SK-N-SH (cell line): ENCODE results near the gene MMP23B. TPM values are rescaled to one million over a fixed set of nuclear protein-coding genes. Genes with fewer than 3 reads are reported as not detected.

Experiments
- CTCF ChIA-PET: fragments of 300-600, 350-600 bp; formaldehyde crosslinking; extraction: SDS; loops from one replicate; lab custom pipeline; 2021; lab: Yijun Ruan, JAX
- POLR2A ChIA-PET: fragments of 350-600 bp; sonication (Branson Sonifier 250); formaldehyde crosslinking; extraction: SDS; loops from one replicate; lab custom pipeline; 2020; ENCODE audit warnings: antibody characterized with exemption, inconsistent platforms; lab: Yijun Ruan, JAX
- DNase-seq: peaks from one replicate; pipeline ENCODE4 v3.0.0; 2012
- H2AFZ ChIP-seq: fragments of 200-600 bp; sonication (generic); 2 replicates; pipeline ENCODE4 v1.8.1; 2016; ENCODE audit warnings: antibody characterized with exemption, mild to moderate bottlenecking, low read depth
- H3F3A ChIP-seq: fragments of 200-600 bp; sonication (generic); replicated peaks from 2 replicates; pipeline ENCODE3; 2016; ENCODE audit warnings: antibody characterized with exemption, mild to moderate bottlenecking; ENCODE audit not compliant: insufficient read depth
- H3K27ac ChIP-seq, 2 experiments: fragments of 200-500 bp in 1 of 2; fragments of 200-600 bp in 1 of 2; sonication (Bioruptor generic) in 1 of 2; sonication (generic), shearing (Covaris generic) in 1 of 2; 2 replicates each; pipeline versions ENCODE4 v1.5.1 to v1.6.1; 2014 to 2016; ENCODE audit warnings: low read depth in 2 of 2, inconsistent platforms in 1 of 2, low read length in 1 of 2, mild to moderate bottlenecking in 1 of 2, mixed read lengths in 1 of 2
- H3K27me3 ChIP-seq: fragments of 200-600 bp; sonication (generic), shearing (Covaris generic); 2 replicates; pipeline ENCODE4 v1.6.1; 2016; ENCODE audit warnings: mixed run types; ENCODE audit not compliant: insufficient read depth
- H3K36me3 ChIP-seq, 2 experiments: fragments of 200-500 bp in 1 of 2; fragments of 200-600 bp in 1 of 2; sonication (Bioruptor generic) in 1 of 2; sonication (generic) in 1 of 2; replicated peaks in 1 of 2; 2 replicates each; pipeline versions ENCODE3 to v1.5.1; 2014 to 2016; ENCODE audit warnings: low read length in 1 of 2, mild to moderate bottlenecking in 1 of 2; ENCODE audit not compliant: insufficient read depth in 2 of 2, control insufficient read depth in 1 of 2
- H3K4me1 ChIP-seq, 2 experiments: fragments of 200-500 bp in 1 of 2; fragments of 200-600 bp in 1 of 2; sonication (Bioruptor generic) in 1 of 2; sonication (generic), shearing (Covaris generic) in 1 of 2; 2 replicates each; pipeline versions ENCODE4 v1.5.1 to v1.6.1; 2014 to 2016; ENCODE audit warnings: low read depth in 1 of 2, low read length in 1 of 2, mixed run types in 1 of 2; ENCODE audit not compliant: insufficient read depth in 2 of 2, control insufficient read depth in 1 of 2
- H3K4me2 ChIP-seq: fragments of 200-600 bp; sonication (generic), shearing (Covaris generic); 2 replicates; pipeline ENCODE4 v1.6.1; 2017; ENCODE audit warnings: mixed run types
- H3K4me3 ChIP-seq, 2 experiments: fragments of 200-500 bp in 1 of 2; fragments of 200-600 bp in 1 of 2; sonication (Bioruptor generic) in 1 of 2; sonication (generic), shearing (Covaris generic) in 1 of 2; 2 replicates each; pipeline versions ENCODE4 v1.5.1 to v1.8.1; 2014 to 2016; ENCODE audit warnings: low read depth in 2 of 2, inconsistent platforms in 1 of 2, low read length in 1 of 2, mild to moderate bottlenecking in 1 of 2, mixed read lengths in 1 of 2, moderate library complexity in 1 of 2
- H3K79me2 ChIP-seq: fragments of 200-600 bp; sonication (generic); 2 replicates; pipeline ENCODE4 v1.8.1; 2017; ENCODE audit warnings: mild to moderate bottlenecking; ENCODE audit not compliant: insufficient read depth
- H3K9ac ChIP-seq: fragments of 200-600 bp; sonication (generic); 2 replicates; pipeline ENCODE4 v1.6.1; 2017; ENCODE audit warnings: mixed run types
- H3K9me2 ChIP-seq: fragments of 200-600 bp; sonication (generic); 2 replicates; pipeline ENCODE4 v1.6.1; 2017; ENCODE audit warnings: mixed run types
- H3K9me3 ChIP-seq: fragments of 200-600 bp; sonication (generic); 2 replicates; pipeline ENCODE4 v1.6.1; 2017; ENCODE audit warnings: mixed run types, mild to moderate bottlenecking, moderate library complexity
- H4K20me1 ChIP-seq: fragments of 200-600 bp; sonication (generic); 2 replicates; pipeline ENCODE4 v1.6.1; 2017; ENCODE audit warnings: mild to moderate bottlenecking, mixed run types; ENCODE audit not compliant: insufficient read depth
- CTCF ChIP-seq: fragments of 200-600 bp; sonication (generic); IDR thresholded peaks from 2 replicates; pipeline ENCODE4 v1.6.1; 2017; ENCODE audit warnings: antibody characterized with exemption, mild to moderate bottlenecking, moderate library complexity
- ELF1 ChIP-seq: IDR thresholded peaks from 2 replicates; pipeline ENCODE4 v1.4.0; 2012
- GATA2 ChIP-seq: sonication (generic); formaldehyde crosslinking; IDR thresholded peaks from 2 replicates; pipeline ENCODE4 v1.5.0; 2020; ENCODE audit warnings: mild to moderate bottlenecking, missing genetic modification reagents
- MEF2A ChIP-seq: IDR thresholded peaks from 2 replicates; pipeline ENCODE4 v1.4.0; 2012; ENCODE audit warnings: low read depth, borderline replicate concordance
- NRF1 ChIP-seq: IDR thresholded peaks from 2 replicates; pipeline ENCODE4 v1.6.1; 2012; ENCODE audit warnings: low read depth, mild to moderate bottlenecking, low read length
- POLR2AphosphoS5 ChIP-seq: IDR thresholded peaks from 2 replicates; pipeline ENCODE4 v1.6.1; 2012; ENCODE audit warnings: low read depth, low read length
- RXRA ChIP-seq: IDR thresholded peaks from 2 replicates; pipeline ENCODE4 v1.4.0; 2012; ENCODE audit warnings: low read depth, mild to moderate bottlenecking, borderline replicate concordance
- SIN3A ChIP-seq: IDR thresholded peaks from 2 replicates; pipeline ENCODE4 v1.6.1; 2012; ENCODE audit warnings: low read depth, mild to moderate bottlenecking, low read length, moderate library complexity, borderline replicate concordance
- SMC3 ChIP-seq: IDR thresholded peaks from 2 replicates; pipeline ENCODE4 v1.6.1; 2012; ENCODE audit warnings: low read depth, low read length, improper control_type of control experiment
- TAF1 ChIP-seq: IDR thresholded peaks from 2 replicates; pipeline ENCODE4 v1.6.1; 2012; ENCODE audit warnings: low read depth, mild to moderate bottlenecking, low read length, moderate library complexity, borderline replicate concordance
- WGBS: methylation state at CpG from one replicate; pipeline ENCODE4 v1.1.6; 2017; ENCODE audit warnings: low lambda C conversion rate; 5-methylcytosine and 5-hydroxymethylcytosine counted together
- polyA plus RNA-seq, 3 experiments: library from polyadenylated mRNA; depleted of rRNA; stranded (reverse); fragments of >200 nt; gene quantifications; 2 replicates each; pipeline ENCODE4 v1.2.3, GENCODE V29; 2012
- TF ChIP-seq, protein P1 (sequence below): fragments of 150-350 bp; IDR thresholded peaks from 2 replicates; pipeline ENCODE4 v1.6.1; 2017; ENCODE audit warnings: antibody characterized with exemption, low read length, low read depth, borderline replicate concordance

Gene MMP23B
- polyA plus RNA-seq, 1 of the 3 experiments (the other 2 are of a cell fraction): 1.2 TPM

- DNase-seq: no peak
- Histone ChIP-seq H3K36me3 (peaks cover 5 to 7% of the 10 kb centered on the region in 2 experiments), H3K4me1 (peaks cover 0 to 8% of the 10 kb centered on the region in 2 experiments; a peak in 1 of 4 replicates), H3K4me3 (no peak overlapping the region), H3K9ac (no peak overlapping the region), H3K27me3 (no peaks in the 10 kb centered on the region), H3K79me2 (peaks cover 28% of the 10 kb centered on the region), H3K9me2 (no peaks in the 10 kb centered on the region), H3F3A (no peaks in the 10 kb centered on the region), H2AFZ (no peak overlapping the region), H3K4me2 (no peak overlapping the region), H4K20me1 (no peaks in the 10 kb centered on the region; the same call in 1 of the 2 replicates), H3K9me3 (no peaks in the 10 kb centered on the region), H3K27ac (no peak overlapping the region)
- TF ChIP-seq SMC3: no peak
- TF ChIP-seq CTCF: no peak
- TF ChIP-seq ELF1: no peak
- no peak for TF ChIP-seq POLR2AphosphoS5
- no peak for TF ChIP-seq GATA2
- TF ChIP-seq TAF1: no peak
- TF ChIP-seq, protein P1, sequence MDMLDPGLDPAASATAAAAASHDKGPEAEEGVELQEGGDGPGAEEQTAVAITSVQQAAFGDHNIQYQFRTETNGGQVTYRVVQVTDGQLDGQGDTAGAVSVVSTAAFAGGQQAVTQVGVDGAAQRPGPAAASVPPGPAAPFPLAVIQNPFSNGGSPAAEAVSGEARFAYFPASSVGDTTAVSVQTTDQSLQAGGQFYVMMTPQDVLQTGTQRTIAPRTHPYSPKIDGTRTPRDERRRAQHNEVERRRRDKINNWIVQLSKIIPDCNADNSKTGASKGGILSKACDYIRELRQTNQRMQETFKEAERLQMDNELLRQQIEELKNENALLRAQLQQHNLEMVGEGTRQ: no peak
- TF ChIP-seq MEF2A: no peak
- TF ChIP-seq RXRA: no peak
- POLR2A ChIA-PET: no interaction called here
- WGBS: no CpG with 5 or more reads among the region's 31 CpGs
- CTCF ChIA-PET: interaction anchor here (1.5 kb wide), 1 partner anchor 66 kb away, joined by 3 read pairs; no protein-coding TSS in a partner anchor
Measured at GRCh38 chr1:1621173-1622009, 10.6 kb upstream of the MMP23B start.

GRCh38 chr1:1622010-1622787, 9.8 kb upstream of the MMP23B start:
- DNase-seq: no peak
- H3K27me3 ChIP-seq: no peaks in the 10 kb centered on the region
- TF ChIP-seq SIN3A (no peak), NRF1 (no peak)
- H3K27ac ChIP-seq: no peak overlapping the region
- H3K9ac ChIP-seq: no peak overlapping the region
- H3K4me1 ChIP-seq: peaks cover 0 to under 1% of the 10 kb centered on the region in 2 experiments; a peak in 1 of 4 replicates
- H3K79me2 ChIP-seq: peaks cover 20% of the 10 kb centered on the region
- no peaks in the 10 kb centered on the region for H3K9me2 ChIP-seq
- WGBS: 80% methylated on average over 8 of the region's 21 CpGs
- no peaks in the 10 kb centered on the region for H4K20me1 ChIP-seq
- no peaks in the 10 kb centered on the region for H3F3A ChIP-seq
- H3K9me3 ChIP-seq: no peaks in the 10 kb centered on the region
- H3K36me3 ChIP-seq: peaks cover 5 to 7% of the 10 kb centered on the region in 2 experiments
- H3K4me3 ChIP-seq: no peak overlapping the region
- H3K4me2 ChIP-seq: no peak overlapping the region
- ChIA-PET POLR2A (no interaction called here), CTCF (no interaction called here)
- H2AFZ ChIP-seq: no peak overlapping the region
